Tracheal epithelial cell (primary cell): ENCODE results near the gene SNX9. TPM values are rescaled to one million over a fixed set of nuclear protein-coding genes. Genes with fewer than 3 reads are reported as not detected.

Experiments used
- total RNA-seq: library from RNA; depleted of rRNA; stranded (reverse); fragments of >200 nt; gene quantifications from 2 replicates; pipeline ENCODE4 v1.2.1, GENCODE V29; 2014

SNX9 gene
- total RNA-seq, result 29.0 and 40.2 TPM in 2 replicates

DNA sequence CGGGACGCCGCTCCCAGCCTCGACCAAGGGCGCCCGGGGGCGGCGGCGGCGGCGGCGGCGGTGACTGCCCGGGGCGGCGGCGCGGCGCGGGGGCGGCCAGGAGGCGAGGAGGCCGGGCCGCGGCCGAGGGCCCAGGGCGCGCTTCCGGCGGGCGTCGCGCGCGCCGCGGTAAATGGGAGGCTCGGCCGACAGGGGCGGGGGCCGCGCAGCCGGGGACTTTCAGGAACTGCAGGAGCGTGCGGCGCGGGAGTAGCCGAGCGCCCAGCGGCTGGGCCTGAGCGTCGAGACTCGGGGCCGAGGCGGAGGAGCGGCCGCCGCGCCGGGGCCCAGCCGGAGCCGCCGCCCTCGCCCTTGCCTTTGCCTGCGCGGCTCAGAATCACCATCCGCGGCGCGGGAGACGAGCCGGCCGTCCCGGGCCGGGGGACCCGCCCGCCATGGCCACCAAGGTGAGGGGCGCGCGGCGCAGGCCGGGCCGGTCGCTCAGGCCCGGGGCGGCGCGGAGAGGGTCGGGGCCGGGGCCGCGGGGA lies at the start of gene SNX9:
TSS of gene SNX9 (plus strand) at position 246 of the 527 bp plus-strand sequence. CDS start at position 435, 189 bp downstream.

DNA sequence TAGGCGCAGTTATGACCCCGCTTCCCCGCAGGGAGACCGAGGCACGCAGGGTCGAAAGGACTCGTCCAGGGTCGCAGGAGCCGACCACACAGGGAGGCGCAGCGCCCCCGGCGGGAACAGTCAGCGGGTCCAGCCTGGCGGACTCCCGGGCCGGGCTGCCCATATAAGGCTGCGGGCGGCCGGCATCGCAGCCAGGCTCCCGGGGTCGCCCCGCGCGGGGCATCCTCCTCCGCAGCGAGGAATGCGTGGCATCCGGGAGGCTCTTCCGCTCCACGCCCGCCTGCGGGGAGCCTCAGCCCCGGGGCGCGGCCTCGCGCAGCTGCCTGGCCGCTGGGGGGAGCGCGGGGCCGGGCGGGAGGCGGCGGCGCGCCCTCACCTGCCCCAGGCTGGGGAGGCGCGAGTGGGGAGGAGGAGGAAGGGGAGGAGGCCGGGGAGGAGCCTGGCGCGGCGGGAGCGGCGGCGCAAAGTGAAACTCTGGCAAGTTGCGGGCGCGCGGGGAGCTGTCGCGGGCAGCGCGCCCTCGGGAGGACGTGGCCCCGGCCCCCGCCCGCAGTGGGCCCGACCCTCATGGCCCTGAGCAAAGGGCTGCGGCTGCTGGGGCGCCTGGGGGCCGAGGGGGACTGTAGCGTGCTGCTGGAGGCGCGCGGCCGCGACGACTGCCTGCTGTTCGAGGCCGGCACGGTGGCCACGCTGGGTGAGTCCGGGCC lies 158.5 kb downstream of the SNX9 start, which contains the start of gene SYNJ2:
TSS of gene SYNJ2 (plus strand) at position 469 of the 707 bp plus-strand sequence. CDS start at position 568, 99 bp downstream.

Other genes starting within 250 kb of the SNX9 start
- gene SYNJ2, start 158.6 kb downstream of the SNX9 start, total RNA-seq, result 9.4 and 13.3 TPM in 2 replicates